ENCODE data around the gene ASXL3.

DNA sequence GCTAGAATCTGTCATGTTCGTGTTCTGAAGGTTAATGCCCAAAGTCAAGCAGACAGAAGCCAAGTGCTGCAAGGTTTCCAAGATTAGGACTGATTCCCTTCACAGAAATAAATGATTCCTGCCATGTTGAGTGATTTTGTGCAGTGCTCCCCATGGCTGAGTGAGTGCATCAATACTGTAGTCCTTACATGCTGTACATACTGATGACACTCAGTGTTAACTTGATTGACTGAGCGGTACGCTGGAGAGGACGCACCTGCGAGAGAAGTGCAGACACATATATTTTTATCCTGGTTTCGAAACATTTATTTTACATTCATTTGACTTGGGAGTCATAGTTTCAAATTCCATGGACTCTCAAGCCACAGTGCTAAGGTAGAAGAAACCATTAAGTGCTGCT is 92.0 kb downstream of the ASXL3 start:
- TF ChIP-seq NR2F2 (IDR thresholded peaks at IDR 0.05) (no peak), RAD21 (IDR thresholded peaks at IDR 0.05) (no peak), GABPA (IDR thresholded peaks at IDR 0.05 in 1 of 2, conservative IDR thresholded peaks at IDR 0.05 in 1 of 2) (no peak), TAF1 (conservative IDR thresholded peaks at IDR 0.05) (no peak), RXRA (IDR thresholded peaks at IDR 0.05) (no peak), HNF4G (IDR thresholded peaks at IDR 0.05) (no peak), EGR1 (IDR thresholded peaks at IDR 0.05; ENCODE audit: low read depth in 2 of 2) (no peak), YY1 (IDR thresholded peaks at IDR 0.05) (no peak)
- TF ChIP-seq, protein P1, sequence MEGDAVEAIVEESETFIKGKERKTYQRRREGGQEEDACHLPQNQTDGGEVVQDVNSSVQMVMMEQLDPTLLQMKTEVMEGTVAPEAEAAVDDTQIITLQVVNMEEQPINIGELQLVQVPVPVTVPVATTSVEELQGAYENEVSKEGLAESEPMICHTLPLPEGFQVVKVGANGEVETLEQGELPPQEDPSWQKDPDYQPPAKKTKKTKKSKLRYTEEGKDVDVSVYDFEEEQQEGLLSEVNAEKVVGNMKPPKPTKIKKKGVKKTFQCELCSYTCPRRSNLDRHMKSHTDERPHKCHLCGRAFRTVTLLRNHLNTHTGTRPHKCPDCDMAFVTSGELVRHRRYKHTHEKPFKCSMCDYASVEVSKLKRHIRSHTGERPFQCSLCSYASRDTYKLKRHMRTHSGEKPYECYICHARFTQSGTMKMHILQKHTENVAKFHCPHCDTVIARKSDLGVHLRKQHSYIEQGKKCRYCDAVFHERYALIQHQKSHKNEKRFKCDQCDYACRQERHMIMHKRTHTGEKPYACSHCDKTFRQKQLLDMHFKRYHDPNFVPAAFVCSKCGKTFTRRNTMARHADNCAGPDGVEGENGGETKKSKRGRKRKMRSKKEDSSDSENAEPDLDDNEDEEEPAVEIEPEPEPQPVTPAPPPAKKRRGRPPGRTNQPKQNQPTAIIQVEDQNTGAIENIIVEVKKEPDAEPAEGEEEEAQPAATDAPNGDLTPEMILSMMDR (IDR thresholded peaks at IDR 0.05; ENCODE audit: low read depth, low read length, missing input control), result no peak
- TF ChIP-seq, protein P2, sequence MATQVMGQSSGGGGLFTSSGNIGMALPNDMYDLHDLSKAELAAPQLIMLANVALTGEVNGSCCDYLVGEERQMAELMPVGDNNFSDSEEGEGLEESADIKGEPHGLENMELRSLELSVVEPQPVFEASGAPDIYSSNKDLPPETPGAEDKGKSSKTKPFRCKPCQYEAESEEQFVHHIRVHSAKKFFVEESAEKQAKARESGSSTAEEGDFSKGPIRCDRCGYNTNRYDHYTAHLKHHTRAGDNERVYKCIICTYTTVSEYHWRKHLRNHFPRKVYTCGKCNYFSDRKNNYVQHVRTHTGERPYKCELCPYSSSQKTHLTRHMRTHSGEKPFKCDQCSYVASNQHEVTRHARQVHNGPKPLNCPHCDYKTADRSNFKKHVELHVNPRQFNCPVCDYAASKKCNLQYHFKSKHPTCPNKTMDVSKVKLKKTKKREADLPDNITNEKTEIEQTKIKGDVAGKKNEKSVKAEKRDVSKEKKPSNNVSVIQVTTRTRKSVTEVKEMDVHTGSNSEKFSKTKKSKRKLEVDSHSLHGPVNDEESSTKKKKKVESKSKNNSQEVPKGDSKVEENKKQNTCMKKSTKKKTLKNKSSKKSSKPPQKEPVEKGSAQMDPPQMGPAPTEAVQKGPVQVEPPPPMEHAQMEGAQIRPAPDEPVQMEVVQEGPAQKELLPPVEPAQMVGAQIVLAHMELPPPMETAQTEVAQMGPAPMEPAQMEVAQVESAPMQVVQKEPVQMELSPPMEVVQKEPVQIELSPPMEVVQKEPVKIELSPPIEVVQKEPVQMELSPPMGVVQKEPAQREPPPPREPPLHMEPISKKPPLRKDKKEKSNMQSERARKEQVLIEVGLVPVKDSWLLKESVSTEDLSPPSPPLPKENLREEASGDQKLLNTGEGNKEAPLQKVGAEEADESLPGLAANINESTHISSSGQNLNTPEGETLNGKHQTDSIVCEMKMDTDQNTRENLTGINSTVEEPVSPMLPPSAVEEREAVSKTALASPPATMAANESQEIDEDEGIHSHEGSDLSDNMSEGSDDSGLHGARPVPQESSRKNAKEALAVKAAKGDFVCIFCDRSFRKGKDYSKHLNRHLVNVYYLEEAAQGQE (IDR thresholded peaks at IDR 0.05), result no peak
- TF ChIP-seq, protein P3, sequence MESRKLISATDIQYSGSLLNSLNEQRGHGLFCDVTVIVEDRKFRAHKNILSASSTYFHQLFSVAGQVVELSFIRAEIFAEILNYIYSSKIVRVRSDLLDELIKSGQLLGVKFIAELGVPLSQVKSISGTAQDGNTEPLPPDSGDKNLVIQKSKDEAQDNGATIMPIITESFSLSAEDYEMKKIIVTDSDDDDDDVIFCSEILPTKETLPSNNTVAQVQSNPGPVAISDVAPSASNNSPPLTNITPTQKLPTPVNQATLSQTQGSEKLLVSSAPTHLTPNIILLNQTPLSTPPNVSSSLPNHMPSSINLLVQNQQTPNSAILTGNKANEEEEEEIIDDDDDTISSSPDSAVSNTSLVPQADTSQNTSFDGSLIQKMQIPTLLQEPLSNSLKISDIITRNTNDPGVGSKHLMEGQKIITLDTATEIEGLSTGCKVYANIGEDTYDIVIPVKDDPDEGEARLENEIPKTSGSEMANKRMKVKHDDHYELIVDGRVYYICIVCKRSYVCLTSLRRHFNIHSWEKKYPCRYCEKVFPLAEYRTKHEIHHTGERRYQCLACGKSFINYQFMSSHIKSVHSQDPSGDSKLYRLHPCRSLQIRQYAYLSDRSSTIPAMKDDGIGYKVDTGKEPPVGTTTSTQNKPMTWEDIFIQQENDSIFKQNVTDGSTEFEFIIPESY (IDR thresholded peaks at IDR 0.05), result no peak
- TF ChIP-seq, protein P4, sequence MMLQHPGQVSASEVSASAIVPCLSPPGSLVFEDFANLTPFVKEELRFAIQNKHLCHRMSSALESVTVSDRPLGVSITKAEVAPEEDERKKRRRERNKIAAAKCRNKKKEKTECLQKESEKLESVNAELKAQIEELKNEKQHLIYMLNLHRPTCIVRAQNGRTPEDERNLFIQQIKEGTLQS (IDR thresholded peaks at IDR 0.05), result no peak

Data from liver (tissue), 3 donors.